ENCODE measurements around the gene AQP2. TPM values are rescaled to one million over a fixed set of nuclear protein-coding genes. Genes with fewer than 3 reads are reported as not detected.

The AQP2 gene
- total RNA-seq, 2 experiments from 2014 or later: not detected

DNA sequence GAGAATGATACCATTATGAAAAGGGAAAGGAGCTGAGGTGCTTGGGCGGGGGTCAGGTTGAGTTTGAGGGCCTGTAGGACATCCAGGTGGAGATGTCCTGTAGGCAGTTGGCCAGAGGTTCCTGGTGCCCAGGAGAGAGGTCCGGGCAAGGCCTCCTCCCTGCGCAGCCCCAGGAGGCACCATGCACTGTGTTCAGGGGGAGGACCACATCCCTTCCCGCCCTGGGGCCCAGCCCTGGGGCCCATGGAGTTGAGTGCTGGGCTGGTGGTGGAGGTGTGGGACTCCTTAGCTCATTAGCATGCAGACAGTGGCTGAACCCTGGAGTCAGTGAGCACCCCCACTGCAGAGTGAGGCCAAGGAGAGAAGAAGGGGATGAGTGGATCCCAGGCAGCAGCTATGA, 41.2 kb upstream of the AQP2 start:
- no peaks in the 10 kb centered on the region for H3K36me3 Mint-ChIP-seq (ENCODE audit: low read depth)
- POLR2A ChIA-PET: no interaction called here

DNA sequence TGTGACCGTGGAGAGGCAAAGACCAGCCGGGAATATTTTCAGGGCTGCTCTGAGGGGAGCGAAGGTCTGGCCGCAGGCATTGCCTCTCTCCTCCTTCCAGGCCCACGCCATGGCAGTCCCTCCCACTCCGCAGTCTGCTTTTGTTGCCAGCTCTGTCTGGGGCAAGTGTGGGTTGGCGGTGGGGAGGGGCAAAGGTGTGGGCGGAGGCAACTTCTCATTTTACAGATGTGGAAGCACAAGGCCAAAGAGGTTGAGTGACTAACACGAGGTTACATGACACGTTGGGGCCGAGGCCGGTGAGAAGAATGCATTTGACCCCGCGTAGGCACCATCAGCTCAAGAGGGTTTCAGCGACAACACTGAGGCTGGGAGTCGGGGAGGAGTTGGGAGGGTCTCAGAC, 40.7 kb upstream of the AQP2 start:
- no peaks in the 10 kb centered on the region for H3K4me1 ChIP-seq (ENCODE audit: insufficient read depth, low read length)
- no peaks in the 10 kb centered on the region for H3K36me3 ChIP-seq (ENCODE audit: insufficient read depth, low read length)
- H3K4me3 ChIP-seq (ENCODE audit: low read length): no peak overlapping the region
- no peak for ATAC-seq (ENCODE audit: poor library complexity)
- POLR2A ChIA-PET: no interaction called here
- intact Hi-C loops (cut with DNase I, micrococcal nuclease): no loop called here
- DNase-seq: no peak
- H3K9me3 ChIP-seq (ENCODE audit: control insufficient read depth in 1 of 2, insufficient read depth in 1 of 2, low read length in 2 of 2): no peaks in the 10 kb centered on the region
- CTCF ChIA-PET: no interaction called here
- TF ChIP-seq, protein P1, sequence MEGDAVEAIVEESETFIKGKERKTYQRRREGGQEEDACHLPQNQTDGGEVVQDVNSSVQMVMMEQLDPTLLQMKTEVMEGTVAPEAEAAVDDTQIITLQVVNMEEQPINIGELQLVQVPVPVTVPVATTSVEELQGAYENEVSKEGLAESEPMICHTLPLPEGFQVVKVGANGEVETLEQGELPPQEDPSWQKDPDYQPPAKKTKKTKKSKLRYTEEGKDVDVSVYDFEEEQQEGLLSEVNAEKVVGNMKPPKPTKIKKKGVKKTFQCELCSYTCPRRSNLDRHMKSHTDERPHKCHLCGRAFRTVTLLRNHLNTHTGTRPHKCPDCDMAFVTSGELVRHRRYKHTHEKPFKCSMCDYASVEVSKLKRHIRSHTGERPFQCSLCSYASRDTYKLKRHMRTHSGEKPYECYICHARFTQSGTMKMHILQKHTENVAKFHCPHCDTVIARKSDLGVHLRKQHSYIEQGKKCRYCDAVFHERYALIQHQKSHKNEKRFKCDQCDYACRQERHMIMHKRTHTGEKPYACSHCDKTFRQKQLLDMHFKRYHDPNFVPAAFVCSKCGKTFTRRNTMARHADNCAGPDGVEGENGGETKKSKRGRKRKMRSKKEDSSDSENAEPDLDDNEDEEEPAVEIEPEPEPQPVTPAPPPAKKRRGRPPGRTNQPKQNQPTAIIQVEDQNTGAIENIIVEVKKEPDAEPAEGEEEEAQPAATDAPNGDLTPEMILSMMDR (IDR thresholded peaks at IDR 0.05): no peak
- H3K27me3 Mint-ChIP-seq: peaks cover 8% of the 10 kb centered on the region
- no peaks in the 10 kb centered on the region for H3K36me3 Mint-ChIP-seq (ENCODE audit: low read depth)
- H3K4me1 Mint-ChIP-seq (ENCODE audit: low read depth): no peaks in the 10 kb centered on the region
- no peak overlapping the region for H3K4me3 Mint-ChIP-seq
- no peaks in the 10 kb centered on the region for H3K27me3 ChIP-seq (ENCODE audit: control insufficient read depth in 1 of 2, insufficient read depth in 2 of 2, low read length in 2 of 2)
- H3K9me3 Mint-ChIP-seq: no peaks in the 10 kb centered on the region
- H3K27ac ChIP-seq (ENCODE audit: low read depth in 1 of 2, low read length in 2 of 2): no peak overlapping the region
- no peak overlapping the region for H3K27ac Mint-ChIP-seq

More for the DNA sequence above, 41.2 kb upstream of the AQP2 start:
- intact Hi-C loops (cut with DNase I, micrococcal nuclease): no loop called here
- TF ChIP-seq, protein P1 (IDR thresholded peaks at IDR 0.05): no peak
- H3K27ac Mint-ChIP-seq: no peak overlapping the region
- no peak overlapping the region for H3K4me3 Mint-ChIP-seq
- H3K9me3 Mint-ChIP-seq: no peaks in the 10 kb centered on the region
- CTCF ChIA-PET: no interaction called here
- no peak for DNase-seq
- peaks cover under 1% of the 10 kb centered on the region for H3K4me1 Mint-ChIP-seq (ENCODE audit: low read depth)
- Histone ChIP-seq H3K4me3 (ENCODE audit: low read length) (no peak overlapping the region), H3K9me3 (ENCODE audit: control insufficient read depth in 1 of 2, insufficient read depth in 1 of 2, low read length in 2 of 2) (no peaks in the 10 kb centered on the region), H3K4me1 (ENCODE audit: insufficient read depth, low read length) (peaks cover 1% of the 10 kb centered on the region), H3K27me3 (ENCODE audit: control insufficient read depth in 1 of 2, insufficient read depth in 2 of 2, low read length in 2 of 2) (no peaks in the 10 kb centered on the region), H3K36me3 (ENCODE audit: insufficient read depth, low read length) (no peaks in the 10 kb centered on the region), H3K27ac (ENCODE audit: low read depth in 1 of 2, low read length in 2 of 2) (no peak overlapping the region)
- H3K27me3 Mint-ChIP-seq: peaks cover 12% of the 10 kb centered on the region
- no peak for ATAC-seq (ENCODE audit: poor library complexity)

DNA sequence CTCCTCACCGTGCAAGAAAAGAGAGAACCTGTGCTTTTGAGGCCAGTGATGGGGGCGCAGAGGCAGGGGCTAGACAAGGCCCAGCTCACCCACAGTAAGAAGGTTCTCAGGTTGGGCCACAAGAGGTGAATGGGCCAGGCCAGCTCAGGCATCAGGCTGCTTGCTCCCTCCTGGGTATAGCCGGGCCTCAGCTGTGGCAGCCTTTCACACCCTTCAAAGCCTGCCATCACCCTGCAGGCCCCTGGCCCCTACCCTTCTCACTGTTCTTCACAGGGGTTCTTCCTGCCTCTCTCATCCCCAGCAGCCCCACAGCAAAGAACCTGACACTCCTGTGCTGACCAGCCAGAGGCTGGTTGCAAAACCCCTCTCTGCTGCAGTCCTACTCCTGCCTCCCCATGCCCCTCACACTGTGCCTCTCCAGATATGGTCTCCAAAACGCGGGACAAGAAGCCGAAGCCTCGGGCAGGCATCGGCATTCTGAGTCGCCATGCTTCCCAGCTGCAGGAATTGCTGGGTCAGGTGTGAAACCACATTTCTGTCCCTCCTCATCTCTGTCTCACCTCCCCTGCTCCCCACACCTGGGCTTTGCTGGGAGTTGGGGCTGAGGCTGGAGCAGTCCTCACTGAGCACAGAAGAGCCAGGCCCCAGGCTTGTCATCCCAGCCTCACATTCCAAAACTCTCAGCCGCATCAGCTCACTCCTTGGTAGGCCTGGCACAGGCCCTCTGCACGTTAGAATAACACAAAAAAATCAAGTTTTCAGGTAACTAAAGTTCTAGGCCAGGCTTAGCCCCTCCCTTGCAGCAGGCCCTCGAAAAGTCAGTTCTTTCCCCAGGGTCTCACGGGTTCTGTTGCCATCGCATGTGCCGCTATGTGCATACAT, 40.0 kb upstream of the AQP2 start:
- Mint-ChIP-seq H3K36me3 (ENCODE audit: low read depth) (no peaks in the 10 kb centered on the region), H3K4me1 (ENCODE audit: low read depth) (no peaks in the 10 kb centered on the region), H3K27ac (no peak overlapping the region), H3K4me3 (no peak overlapping the region), H3K27me3 (peaks cover 6% of the 10 kb centered on the region), H3K9me3 (no peaks in the 10 kb centered on the region)
- TF ChIP-seq, protein P1 (IDR thresholded peaks at IDR 0.05): no peak
- DNase-seq (no peak), ATAC-seq (ENCODE audit: poor library complexity) (no peak)
- Histone ChIP-seq H3K9me3 (ENCODE audit: control insufficient read depth in 1 of 2, insufficient read depth in 1 of 2, low read length in 2 of 2) (no peaks in the 10 kb centered on the region), H3K4me1 (ENCODE audit: insufficient read depth, low read length) (no peaks in the 10 kb centered on the region), H3K27me3 (ENCODE audit: control insufficient read depth in 1 of 2, insufficient read depth in 2 of 2, low read length in 2 of 2) (no peaks in the 10 kb centered on the region), H3K4me3 (ENCODE audit: low read length) (no peak overlapping the region), H3K36me3 (ENCODE audit: insufficient read depth, low read length) (no peaks in the 10 kb centered on the region), H3K27ac (ENCODE audit: low read depth in 1 of 2, low read length in 2 of 2) (no peak overlapping the region)
- ChIA-PET CTCF (interaction anchor here (0.6 kb wide), 1 partner anchor 1171 kb away, joined by 3 read pairs; no protein-coding TSS in a partner anchor), POLR2A (no interaction called here)
- intact Hi-C loops (cut with DNase I, micrococcal nuclease): no loop called here

Data from CD4-positive, alpha-beta T cell (primary cell).